ENCODE data around the gene GPATCH4. TPM values are rescaled to one million over a fixed set of nuclear protein-coding genes. Genes with fewer than 3 reads are reported as not detected.

Gene GPATCH4
- polyA plus RNA-seq, 1 experiment, result 23.1 TPM

DNA sequence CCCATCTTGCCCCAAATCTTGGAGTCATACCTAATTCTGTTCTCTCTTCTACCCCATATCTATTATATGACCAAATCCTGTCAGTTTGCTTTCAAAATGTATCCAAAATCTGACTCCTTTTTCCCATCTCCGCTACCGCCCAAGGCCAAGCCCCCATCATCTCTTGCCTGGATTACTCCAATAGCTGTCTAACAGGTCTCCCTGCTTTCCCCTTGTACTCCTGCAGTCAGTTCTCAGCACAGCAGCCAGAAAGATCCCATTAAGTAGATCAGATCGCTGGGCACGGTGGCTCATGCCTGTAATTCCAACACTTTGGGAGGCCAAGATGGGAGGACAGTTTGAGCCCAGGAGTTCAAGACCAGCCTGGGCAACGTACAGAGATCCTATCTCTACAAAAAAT is 48.8 kb downstream of the GPATCH4 start:
- ChIA-PET CTCF (no interaction called here), POLR2A (interaction anchor here (0.6 kb wide), 1 partner anchor 13 kb away, joined by 3 read pairs; no protein-coding TSS in a partner anchor)
- Histone ChIP-seq H3K27ac (ENCODE audit: low read depth, low read length) (no peak overlapping the region), H3K9me3 (ENCODE audit: control insufficient read depth, insufficient read depth, low read length) (no peaks in the 10 kb centered on the region), H3K4me3 (ENCODE audit: low read depth, low read length) (no peak overlapping the region), H3K27me3 (ENCODE audit: control insufficient read depth, insufficient read depth, low read length) (no peaks in the 10 kb centered on the region)
- TF ChIP-seq, protein P1, sequence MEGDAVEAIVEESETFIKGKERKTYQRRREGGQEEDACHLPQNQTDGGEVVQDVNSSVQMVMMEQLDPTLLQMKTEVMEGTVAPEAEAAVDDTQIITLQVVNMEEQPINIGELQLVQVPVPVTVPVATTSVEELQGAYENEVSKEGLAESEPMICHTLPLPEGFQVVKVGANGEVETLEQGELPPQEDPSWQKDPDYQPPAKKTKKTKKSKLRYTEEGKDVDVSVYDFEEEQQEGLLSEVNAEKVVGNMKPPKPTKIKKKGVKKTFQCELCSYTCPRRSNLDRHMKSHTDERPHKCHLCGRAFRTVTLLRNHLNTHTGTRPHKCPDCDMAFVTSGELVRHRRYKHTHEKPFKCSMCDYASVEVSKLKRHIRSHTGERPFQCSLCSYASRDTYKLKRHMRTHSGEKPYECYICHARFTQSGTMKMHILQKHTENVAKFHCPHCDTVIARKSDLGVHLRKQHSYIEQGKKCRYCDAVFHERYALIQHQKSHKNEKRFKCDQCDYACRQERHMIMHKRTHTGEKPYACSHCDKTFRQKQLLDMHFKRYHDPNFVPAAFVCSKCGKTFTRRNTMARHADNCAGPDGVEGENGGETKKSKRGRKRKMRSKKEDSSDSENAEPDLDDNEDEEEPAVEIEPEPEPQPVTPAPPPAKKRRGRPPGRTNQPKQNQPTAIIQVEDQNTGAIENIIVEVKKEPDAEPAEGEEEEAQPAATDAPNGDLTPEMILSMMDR (IDR thresholded peaks at IDR 0.05; ENCODE audit: low read depth, low read length), result no peak
- DNase-seq (ENCODE audit: low read depth, low spot score), result no peak

DNA sequence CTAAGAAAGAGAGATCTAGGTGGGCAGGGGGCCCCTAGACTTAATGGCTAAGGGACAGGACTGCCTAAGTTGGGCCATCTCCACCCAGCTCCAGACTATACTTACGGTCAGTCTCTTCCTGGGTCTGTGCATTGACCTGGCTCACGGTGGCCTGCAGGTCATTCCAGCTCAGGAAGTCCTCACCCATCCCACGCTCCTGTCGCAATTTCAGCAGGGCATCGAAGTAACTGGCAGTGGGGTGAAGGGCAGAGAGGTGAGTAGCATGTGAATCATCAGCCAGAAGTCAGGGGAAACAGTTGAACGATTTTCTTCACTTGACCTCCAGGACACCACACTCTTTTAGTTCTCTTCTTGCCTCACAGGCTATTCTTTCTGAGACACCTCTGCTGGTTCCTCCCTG is 49.4 kb downstream of the GPATCH4 start:
- DNase-seq (ENCODE audit: low read depth, low spot score), result no peak
- H3K27ac ChIP-seq (ENCODE audit: low read depth, low read length), result no peak overlapping the region
- CTCF ChIA-PET, result no interaction called here
- H3K27me3 ChIP-seq (ENCODE audit: control insufficient read depth, insufficient read depth, low read length), result no peaks in the 10 kb centered on the region
- H3K9me3 ChIP-seq (ENCODE audit: control insufficient read depth, insufficient read depth, low read length), result no peaks in the 10 kb centered on the region
- POLR2A ChIA-PET, result no interaction called here
- TF ChIP-seq, protein P1 (IDR thresholded peaks at IDR 0.05; ENCODE audit: low read depth, low read length), result no peak
- no peak overlapping the region for H3K4me3 ChIP-seq (ENCODE audit: low read depth, low read length)

DNA sequence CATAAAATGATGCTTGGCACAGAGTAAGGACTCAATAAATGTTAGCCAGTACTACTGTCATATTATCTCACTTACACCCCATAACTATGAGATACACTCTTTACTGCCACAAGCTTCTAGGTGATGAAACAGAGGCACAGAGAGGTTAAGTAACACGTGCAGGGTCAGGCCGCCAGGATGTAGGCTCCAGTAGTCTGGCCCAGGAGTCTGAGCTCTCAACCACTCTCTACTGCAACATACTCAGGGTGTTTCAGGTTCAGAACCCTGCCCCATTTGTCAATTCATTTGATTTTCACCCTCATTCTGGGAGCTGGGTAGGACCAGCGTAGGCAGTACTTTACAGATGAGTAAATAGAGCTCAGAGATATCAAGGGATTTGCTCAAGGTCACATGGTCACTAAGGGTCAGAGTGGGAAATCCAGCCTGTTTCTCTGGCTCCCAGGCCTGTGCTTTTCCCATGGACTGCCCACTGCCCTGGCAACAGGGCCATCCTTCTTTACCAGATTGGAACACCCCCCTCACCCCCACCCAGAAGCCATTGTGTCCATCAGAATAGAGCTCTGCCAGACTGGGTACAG is 50.1 kb downstream of the GPATCH4 start:
- H3K27me3 ChIP-seq (ENCODE audit: control insufficient read depth, insufficient read depth, low read length), result no peaks in the 10 kb centered on the region
- ChIA-PET CTCF (no interaction called here), POLR2A (no interaction called here)
- no peak overlapping the region for H3K27ac ChIP-seq (ENCODE audit: low read depth, low read length)
- no peak overlapping the region for H3K4me3 ChIP-seq (ENCODE audit: low read depth, low read length)
- H3K9me3 ChIP-seq (ENCODE audit: control insufficient read depth, insufficient read depth, low read length), result no peaks in the 10 kb centered on the region
- DNase-seq (ENCODE audit: low read depth, low spot score), result no peak
- TF ChIP-seq, protein P1 (IDR thresholded peaks at IDR 0.05; ENCODE audit: low read depth, low read length), result no peak

DNA sequence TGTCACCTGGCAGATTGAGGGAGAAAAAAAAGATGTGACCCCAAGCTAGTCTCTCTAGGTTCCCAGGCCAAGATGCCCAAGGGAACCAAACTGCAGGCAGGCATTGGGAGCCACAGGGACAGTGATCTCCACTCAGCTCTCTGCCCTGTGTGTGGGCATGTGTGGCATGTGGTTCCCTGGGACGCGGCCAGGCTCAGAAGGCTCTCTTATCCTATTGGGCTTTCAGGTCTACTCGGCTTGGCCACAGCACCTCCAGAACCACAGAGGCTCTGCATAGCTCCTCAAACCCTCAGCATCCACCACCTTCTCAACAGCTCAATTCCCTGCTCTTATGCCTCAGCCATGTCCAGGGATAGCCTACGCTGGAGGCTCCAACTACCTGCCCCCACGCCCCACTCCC is 50.9 kb downstream of the GPATCH4 start:
- CTCF ChIA-PET, result interaction anchor here (0.8 kb wide), 1 partner anchor 49 kb away, joined by 8 read pairs; the partner anchor contains the start of gene MEF2D
- DNase-seq (ENCODE audit: low read depth, low spot score), result no peak
- TF ChIP-seq, protein P1 (IDR thresholded peaks at IDR 0.05; ENCODE audit: low read depth, low read length), result no peak
- POLR2A ChIA-PET, result no interaction called here
- no peak overlapping the region for H3K27ac ChIP-seq (ENCODE audit: low read depth, low read length)
- H3K27me3 ChIP-seq (ENCODE audit: control insufficient read depth, insufficient read depth, low read length), result no peaks in the 10 kb centered on the region
- no peak overlapping the region for H3K4me3 ChIP-seq (ENCODE audit: low read depth, low read length)
- H3K9me3 ChIP-seq (ENCODE audit: control insufficient read depth, insufficient read depth, low read length), result no peaks in the 10 kb centered on the region

DNA sequence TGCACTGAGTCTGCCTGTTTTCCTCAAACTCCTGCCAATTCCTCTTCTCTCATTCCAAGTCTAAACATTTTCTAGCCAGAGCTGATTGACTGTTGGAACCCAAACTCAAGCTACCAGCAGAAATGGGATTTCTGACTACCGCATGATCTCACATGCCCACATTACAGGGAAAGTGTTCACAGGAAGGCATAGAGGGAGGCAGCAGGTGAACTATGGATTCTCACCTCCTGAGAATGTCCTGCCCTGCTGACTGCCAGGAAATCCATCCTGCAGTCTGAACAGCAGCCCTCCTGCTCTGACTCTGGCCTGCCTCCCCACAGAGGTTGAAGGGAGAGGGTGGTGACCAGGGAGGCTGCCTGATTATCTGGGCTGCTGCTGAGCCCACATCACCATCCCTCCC is 51.4 kb downstream of the GPATCH4 start:
- Histone ChIP-seq H3K9me3 (ENCODE audit: control insufficient read depth, insufficient read depth, low read length) (no peaks in the 10 kb centered on the region), H3K27ac (ENCODE audit: low read depth, low read length) (no peak overlapping the region), H3K4me3 (ENCODE audit: low read depth, low read length) (no peak overlapping the region), H3K27me3 (ENCODE audit: control insufficient read depth, insufficient read depth, low read length) (no peaks in the 10 kb centered on the region)
- ChIA-PET CTCF (interaction anchor here (0.6 to 0.8 kb wide), 2 partner anchors 49 to 69 kb away, joined by 3 to 8 read pairs; partner anchors contain the start of gene MEF2D), POLR2A (no interaction called here)
- no peak for DNase-seq (ENCODE audit: low read depth, low spot score)
- TF ChIP-seq, protein P1 (IDR thresholded peaks at IDR 0.05; ENCODE audit: low read depth, low read length), result no peak
